K562 (cell line): Measurements from ENCODE around the gene RAB5A. TPM values are rescaled to one million over a fixed set of nuclear protein-coding genes. Genes with fewer than 3 reads are reported as not detected.

Source experiments
- BRF1 ChIP-seq: IDR thresholded peaks from 3 replicates; pipeline ENCODE4 v1.6.1; 2011; ENCODE audit warnings: borderline replicate concordance, mild to moderate bottlenecking; ENCODE audit not compliant: insufficient read length; ENCODE audit errors: extremely low read depth
- CBFB ChIP-seq: sonication (generic); formaldehyde crosslinking; IDR thresholded peaks from 2 replicates; pipeline ENCODE4 v1.4.0; 2020; ENCODE audit warnings: mild to moderate bottlenecking, missing genetic modification reagents
- CBX2 ChIP-seq: fragments of 200-600 bp; sonication (generic); IDR thresholded peaks from one replicate; pipeline ENCODE4 v1.6.1; 2012; ENCODE audit warnings: mild to moderate bottlenecking, low read length, inconsistent platforms; ENCODE audit not compliant: insufficient read depth, poor library complexity, severe bottlenecking
- ESRRA ChIP-seq: fragments of 450-650 bp; IDR thresholded peaks from 2 replicates; pipeline ENCODE4 v1.6.1; 2014; ENCODE audit warnings: low read depth, mild to moderate bottlenecking, moderate library complexity, borderline replicate concordance
- GTF2F1 ChIP-seq: IDR thresholded peaks from 2 replicates; pipeline ENCODE4 v1.6.1; 2011; ENCODE audit warnings: low read depth, low read length, improper control_type of control experiment
- KAT8 ChIP-seq: fragments of 450-650 bp; IDR thresholded peaks from 2 replicates; pipeline ENCODE4 v1.6.1; 2016; ENCODE audit warnings: low read depth, mild to moderate bottlenecking
- KHSRP ChIP-seq: fragments of 450-650 bp; IDR thresholded peaks from 2 replicates; pipeline ENCODE4 v1.6.1; 2017
- NELFE ChIP-seq: IDR thresholded peaks from 2 replicates; pipeline ENCODE4 v1.6.1; 2011; ENCODE audit warnings: mild to moderate bottlenecking; ENCODE audit not compliant: insufficient read depth, insufficient read length
- POLR2AphosphoS5 ChIP-seq: IDR thresholded peaks from 2 replicates; pipeline ENCODE4 v1.6.1; 2011; ENCODE audit warnings: mild to moderate bottlenecking, low read depth, low read length, moderate library complexity; ENCODE audit not compliant: control insufficient read depth, insufficient read depth
- RBM14 ChIP-seq: fragments of 200-400 bp; formaldehyde crosslinking; IDR thresholded peaks from 2 replicates; pipeline ENCODE4 v1.6.1; 2018; ENCODE audit warnings: low read depth, mild to moderate bottlenecking, low read length, moderate library complexity, borderline replicate concordance; ENCODE audit not compliant: insufficient read depth
- SAP30 ChIP-seq: fragments of 200-600 bp; sonication (generic); IDR thresholded peaks from 2 replicates; pipeline ENCODE4 v1.6.1; 2012; ENCODE audit warnings: borderline replicate concordance, low read depth, mild to moderate bottlenecking, moderate library complexity, low read length, control low read depth, inconsistent platforms; ENCODE audit not compliant: insufficient read depth, poor library complexity, severe bottlenecking
- SRSF1 ChIP-seq: fragments of 200-400 bp; formaldehyde crosslinking; IDR thresholded peaks from 2 replicates; pipeline ENCODE4 v1.6.1; 2017; ENCODE audit warnings: mild to moderate bottlenecking, low read depth, low read length, moderate library complexity
- TGIF2 ChIP-seq: sonication (generic); formaldehyde crosslinking; IDR thresholded peaks from 2 replicates; pipeline ENCODE4 v1.8.1; 2022; ENCODE audit warnings: mild to moderate bottlenecking, missing genetic modification reagents, moderate library complexity
- ZNF165 ChIP-seq: fragments of 250-450 bp; sonication (Bioruptor Pico); IDR thresholded peaks from 2 replicates; pipeline ENCODE4 v1.4.0; 2020; ENCODE audit warnings: borderline replicate concordance
- ZNF77 ChIP-seq: fragments of 250-450 bp; sonication (Bioruptor Pico); IDR thresholded peaks from 2 replicates; pipeline ENCODE4 v1.5.0; 2020
- polyA plus RNA-seq, 8 experiments: library from polyadenylated mRNA; depleted of rRNA in 4 of 8; stranded (reverse) in 5 of 8; unstranded in 3 of 8; fragments of >200 nt; fragmentation: Nextera tagmentation in 2 of 8; fragmentation: Illumina TruSeq in 1 of 8; extraction: Ambion mirVana in 2 of 8; extraction: Trizol in 1 of 8; gene quantifications; 2 replicates each; pipeline versions ENCODE4 v1.2.1 to v1.2.3, GENCODE V29; 2011 to 2014; ENCODE audit warnings: inconsistent platforms in 1 of 8, missing spikeins in 1 of 8
- total RNA-seq, 7 experiments: library from RNA; depleted of rRNA in 6 of 7; stranded (reverse); fragments of >200 nt in 6 of 7; fragmentation: Illumina TruSeq in 2 of 7; extraction: Trizol in 2 of 7; gene quantifications; 2 replicates each; pipeline versions ENCODE4 v1.2.1 to v1.2.3, GENCODE V29; 2011 to 2021; ENCODE audit warnings: low replicate concordance in 1 of 7
- TF ChIP-seq, protein P1 (sequence below): sonication (generic); formaldehyde crosslinking; IDR thresholded peaks from 2 replicates; pipeline ENCODE4 v1.8.0; 2023; ENCODE audit warnings: mild to moderate bottlenecking, missing genetic modification reagents
- TF ChIP-seq, protein P2 (sequence below): sonication (generic); formaldehyde crosslinking; IDR thresholded peaks from 2 replicates; pipeline ENCODE4 v1.8.1; 2023; ENCODE audit warnings: mild to moderate bottlenecking, missing genetic modification reagents
- TF ChIP-seq, protein P3 (sequence below): IDR thresholded peaks from 2 replicates; pipeline ENCODE4 v1.6.1; 2014; ENCODE audit warnings: antibody characterized with exemption
- TF ChIP-seq, protein P4 (sequence below): fragments of 450-650 bp; IDR thresholded peaks from 2 replicates; pipeline ENCODE4 v1.6.1; 2017; ENCODE audit warnings: antibody characterized with exemption, mild to moderate bottlenecking

The RAB5A gene
- total and polyA plus RNA-seq, 9 of the 15 experiments (the other 6 are each of a cell fraction or from before 2014, with no cell fraction given), result 28.3 to 64.2 (median 49.0) TPM

DNA sequence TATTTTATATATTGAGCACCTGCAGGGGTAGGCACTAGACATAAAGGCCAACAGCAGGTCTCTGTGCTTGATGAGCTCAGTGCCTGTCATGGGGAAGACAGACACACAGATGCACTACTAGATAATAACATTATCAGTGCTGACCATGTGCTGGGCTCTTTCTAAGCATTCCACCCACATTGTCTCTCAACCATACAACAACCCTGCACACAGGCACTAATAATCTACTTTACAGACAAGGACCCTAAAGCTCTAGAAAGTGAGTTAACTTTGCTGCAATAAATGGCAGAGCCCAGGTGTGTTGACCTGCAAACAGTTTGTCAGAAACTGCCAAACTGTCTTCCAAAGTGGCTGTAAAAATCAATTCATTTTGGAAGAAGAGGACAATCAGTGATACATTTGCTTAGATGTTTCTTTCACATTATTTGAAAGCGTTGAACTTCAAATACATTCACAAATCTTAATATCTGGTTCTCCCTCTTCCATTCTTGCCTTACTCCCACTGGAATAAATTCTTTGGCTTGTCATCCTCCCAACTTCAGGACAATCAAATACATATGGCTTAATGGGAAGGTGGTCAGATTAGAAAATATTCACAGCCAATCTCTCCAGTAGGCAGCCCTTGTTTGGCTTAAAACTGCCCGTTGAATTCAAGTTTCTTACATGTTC lies 76.2 kb downstream of the RAB5A start (continued):
- TF ChIP-seq, protein P1, sequence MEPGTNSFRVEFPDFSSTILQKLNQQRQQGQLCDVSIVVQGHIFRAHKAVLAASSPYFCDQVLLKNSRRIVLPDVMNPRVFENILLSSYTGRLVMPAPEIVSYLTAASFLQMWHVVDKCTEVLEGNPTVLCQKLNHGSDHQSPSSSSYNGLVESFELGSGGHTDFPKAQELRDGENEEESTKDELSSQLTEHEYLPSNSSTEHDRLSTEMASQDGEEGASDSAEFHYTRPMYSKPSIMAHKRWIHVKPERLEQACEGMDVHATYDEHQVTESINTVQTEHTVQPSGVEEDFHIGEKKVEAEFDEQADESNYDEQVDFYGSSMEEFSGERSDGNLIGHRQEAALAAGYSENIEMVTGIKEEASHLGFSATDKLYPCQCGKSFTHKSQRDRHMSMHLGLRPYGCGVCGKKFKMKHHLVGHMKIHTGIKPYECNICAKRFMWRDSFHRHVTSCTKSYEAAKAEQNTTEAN (CRISPR knock-in tag), result no peak
- TF ChIP-seq BRF1 (no peak), ZNF77 (CRISPR knock-in tag) (no peak), POLR2AphosphoS5 (peak; percentile 98), RBM14 (no peak), GTF2F1 (no peak), KHSRP (peak; percentile 79), ESRRA (peak; percentile 70; the same call in 1 of the 2 replicates), CBX2 (no peak), CBFB (CRISPR knock-in tag) (no peak), KAT8 (no peak), SAP30 (no peak), ZNF165 (CRISPR knock-in tag) (no peak), SRSF1 (no peak), NELFE (no peak), TGIF2 (CRISPR knock-in tag) (no peak)
- TF ChIP-seq, protein P2, sequence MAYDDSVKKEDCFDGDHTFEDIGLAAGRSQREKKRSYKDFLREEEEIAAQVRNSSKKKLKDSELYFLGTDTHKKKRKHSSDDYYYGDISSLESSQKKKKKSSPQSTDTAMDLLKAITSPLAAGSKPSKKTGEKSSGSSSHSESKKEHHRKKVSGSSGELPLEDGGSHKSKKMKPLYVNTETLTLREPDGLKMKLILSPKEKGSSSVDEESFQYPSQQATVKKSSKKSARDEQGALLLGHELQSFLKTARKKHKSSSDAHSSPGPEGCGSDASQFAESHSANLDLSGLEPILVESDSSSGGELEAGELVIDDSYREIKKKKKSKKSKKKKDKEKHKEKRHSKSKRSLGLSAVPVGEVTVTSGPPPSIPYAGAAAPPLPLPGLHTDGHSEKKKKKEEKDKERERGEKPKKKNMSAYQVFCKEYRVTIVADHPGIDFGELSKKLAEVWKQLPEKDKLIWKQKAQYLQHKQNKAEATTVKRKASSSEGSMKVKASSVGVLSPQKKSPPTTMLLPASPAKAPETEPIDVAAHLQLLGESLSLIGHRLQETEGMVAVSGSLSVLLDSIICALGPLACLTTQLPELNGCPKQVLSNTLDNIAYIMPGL, result no peak
- TF ChIP-seq, protein P3, sequence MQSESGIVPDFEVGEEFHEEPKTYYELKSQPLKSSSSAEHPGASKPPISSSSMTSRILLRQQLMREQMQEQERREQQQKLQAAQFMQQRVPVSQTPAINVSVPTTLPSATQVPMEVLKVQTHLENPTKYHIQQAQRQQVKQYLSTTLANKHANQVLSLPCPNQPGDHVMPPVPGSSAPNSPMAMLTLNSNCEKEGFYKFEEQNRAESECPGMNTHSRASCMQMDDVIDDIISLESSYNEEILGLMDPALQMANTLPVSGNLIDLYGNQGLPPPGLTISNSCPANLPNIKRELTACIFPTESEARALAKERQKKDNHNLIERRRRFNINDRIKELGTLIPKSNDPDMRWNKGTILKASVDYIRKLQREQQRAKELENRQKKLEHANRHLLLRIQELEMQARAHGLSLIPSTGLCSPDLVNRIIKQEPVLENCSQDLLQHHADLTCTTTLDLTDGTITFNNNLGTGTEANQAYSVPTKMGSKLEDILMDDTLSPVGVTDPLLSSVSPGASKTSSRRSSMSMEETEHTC, result peak; percentile 98
- TF ChIP-seq, protein P4, sequence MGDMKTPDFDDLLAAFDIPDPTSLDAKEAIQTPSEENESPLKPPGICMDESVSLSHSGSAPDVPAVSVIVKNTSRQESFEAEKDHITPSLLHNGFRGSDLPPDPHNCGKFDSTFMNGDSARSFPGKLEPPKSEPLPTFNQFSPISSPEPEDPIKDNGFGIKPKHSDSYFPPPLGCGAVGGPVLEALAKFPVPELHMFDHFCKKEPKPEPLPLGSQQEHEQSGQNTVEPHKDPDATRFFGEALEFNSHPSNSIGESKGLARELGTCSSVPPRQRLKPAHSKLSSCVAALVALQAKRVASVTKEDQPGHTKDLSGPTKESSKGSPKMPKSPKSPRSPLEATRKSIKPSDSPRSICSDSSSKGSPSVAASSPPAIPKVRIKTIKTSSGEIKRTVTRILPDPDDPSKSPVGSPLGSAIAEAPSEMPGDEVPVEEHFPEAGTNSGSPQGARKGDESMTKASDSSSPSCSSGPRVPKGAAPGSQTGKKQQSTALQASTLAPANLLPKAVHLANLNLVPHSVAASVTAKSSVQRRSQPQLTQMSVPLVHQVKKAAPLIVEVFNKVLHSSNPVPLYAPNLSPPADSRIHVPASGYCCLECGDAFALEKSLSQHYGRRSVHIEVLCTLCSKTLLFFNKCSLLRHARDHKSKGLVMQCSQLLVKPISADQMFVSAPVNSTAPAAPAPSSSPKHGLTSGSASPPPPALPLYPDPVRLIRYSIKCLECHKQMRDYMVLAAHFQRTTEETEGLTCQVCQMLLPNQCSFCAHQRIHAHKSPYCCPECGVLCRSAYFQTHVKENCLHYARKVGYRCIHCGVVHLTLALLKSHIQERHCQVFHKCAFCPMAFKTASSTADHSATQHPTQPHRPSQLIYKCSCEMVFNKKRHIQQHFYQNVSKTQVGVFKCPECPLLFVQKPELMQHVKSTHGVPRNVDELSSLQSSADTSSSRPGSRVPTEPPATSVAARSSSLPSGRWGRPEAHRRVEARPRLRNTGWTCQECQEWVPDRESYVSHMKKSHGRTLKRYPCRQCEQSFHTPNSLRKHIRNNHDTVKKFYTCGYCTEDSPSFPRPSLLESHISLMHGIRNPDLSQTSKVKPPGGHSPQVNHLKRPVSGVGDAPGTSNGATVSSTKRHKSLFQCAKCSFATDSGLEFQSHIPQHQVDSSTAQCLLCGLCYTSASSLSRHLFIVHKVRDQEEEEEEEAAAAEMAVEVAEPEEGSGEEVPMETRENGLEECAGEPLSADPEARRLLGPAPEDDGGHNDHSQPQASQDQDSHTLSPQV, result peak; percentile 44; the same call in 1 of the 2 replicates
